Chondrocyte (in vitro differentiated cells): ENCODE data around the gene SHC3. TPM values are rescaled to one million over a fixed set of nuclear protein-coding genes. Genes with fewer than 3 reads are reported as not detected.

Experiments
- DNase-seq: peaks from one replicate; pipeline ENCODE4 v3.0.0; 2021; ENCODE audit warnings: mixed read lengths, low spot score
- H3K27ac Mint-ChIP-seq: one replicate; pipeline ENCODE4 v1.8.0; 2021; ENCODE audit warnings: mild to moderate bottlenecking, moderate library complexity, mixed read lengths; ENCODE audit not compliant: unreplicated experiment
- H3K27me3 Mint-ChIP-seq: 2 replicates; pipeline ENCODE4 v1.8.0; 2021; ENCODE audit warnings: low read depth, mixed read lengths
- H3K36me3 Mint-ChIP-seq: 2 replicates; pipeline ENCODE4 v1.8.0; 2021; ENCODE audit warnings: low read depth, mixed read lengths
- H3K4me1 Mint-ChIP-seq: 2 replicates; pipeline ENCODE4 v1.8.0; 2021; ENCODE audit warnings: low read depth, mild to moderate bottlenecking, mixed read lengths
- H3K4me3 Mint-ChIP-seq: one replicate; pipeline ENCODE4 v1.8.0; 2021; ENCODE audit warnings: mild to moderate bottlenecking, moderate library complexity, mixed read lengths; ENCODE audit not compliant: unreplicated experiment
- H3K9me3 Mint-ChIP-seq: 2 replicates; pipeline ENCODE4 v1.8.0; 2021; ENCODE audit warnings: low read depth, mixed read lengths
- CTCF ChIP-seq: fragments of 200-600 bp; sonication (generic); IDR thresholded peaks from 2 replicates; pipeline ENCODE4 v1.5.0; 2021; ENCODE audit warnings: antibody characterized with exemption, mild to moderate bottlenecking, moderate library complexity
- total RNA-seq: library from RNA; stranded (reverse); gene quantifications from 3 replicates; pipeline ENCODE4 v1.2.1, GENCODE V29; 2021

SHC3 gene
- total RNA-seq, 1 donor from 2014 or later = 0.30 TPM

- no peak overlapping the region for H3K27ac Mint-ChIP-seq
- TF ChIP-seq CTCF = no peak
- no peak for DNase-seq
- H3K4me3 Mint-ChIP-seq = no peak overlapping the region
- peaks cover 2% of the 10 kb centered on the region for H3K36me3 Mint-ChIP-seq
- H3K4me1 Mint-ChIP-seq = peaks cover 5% of the 10 kb centered on the region
- H3K9me3 Mint-ChIP-seq = peaks cover 5% of the 10 kb centered on the region
- peaks cover 12% of the 10 kb centered on the region for H3K27me3 Mint-ChIP-seq
Measured at GRCh38 chr9:88979021-88979420, 199.6 kb downstream of the SHC3 start.

GRCh38 chr9:88978034-88978433, 200.6 kb downstream of the SHC3 start:
- Mint-ChIP-seq H3K27me3 (peaks cover 12% of the 10 kb centered on the region), H3K4me3 (no peak overlapping the region), H3K4me1 (peaks cover 5% of the 10 kb centered on the region), H3K9me3 (peaks cover 5% of the 10 kb centered on the region), H3K36me3 (peaks cover 2% of the 10 kb centered on the region), H3K27ac (no peak overlapping the region)
- TF ChIP-seq CTCF = no peak
- DNase-seq = no peak

GRCh38 chr9:88976890-88977257, 201.7 kb downstream of the SHC3 start:
- Mint-ChIP-seq H3K4me1 (peaks cover 5% of the 10 kb centered on the region), H3K27ac (no peak overlapping the region), H3K27me3 (peaks cover 12% of the 10 kb centered on the region), H3K4me3 (no peak overlapping the region), H3K36me3 (no peaks in the 10 kb centered on the region), H3K9me3 (no peaks in the 10 kb centered on the region)
- no peak for DNase-seq
- no peak for TF ChIP-seq CTCF

GRCh38 chr9:88975966-88976889, 202.4 kb downstream of the SHC3 start:
- no peaks in the 10 kb centered on the region for H3K9me3 Mint-ChIP-seq
- no peak overlapping the region for H3K4me3 Mint-ChIP-seq
- H3K4me1 Mint-ChIP-seq = peaks cover 5% of the 10 kb centered on the region
- peaks cover 12% of the 10 kb centered on the region for H3K27me3 Mint-ChIP-seq
- no peak overlapping the region for H3K27ac Mint-ChIP-seq
- no peak for DNase-seq
- TF ChIP-seq CTCF = no peak
- H3K36me3 Mint-ChIP-seq = no peaks in the 10 kb centered on the region

GRCh38 chr9:88974641-88975040, 204.0 kb downstream of the SHC3 start:
- H3K27me3 Mint-ChIP-seq = peaks cover 17% of the 10 kb centered on the region
- no peak for DNase-seq
- no peaks in the 10 kb centered on the region for H3K4me1 Mint-ChIP-seq
- no peaks in the 10 kb centered on the region for H3K9me3 Mint-ChIP-seq
- no peak for TF ChIP-seq CTCF
- no peak overlapping the region for H3K4me3 Mint-ChIP-seq
- no peak overlapping the region for H3K27ac Mint-ChIP-seq
- H3K36me3 Mint-ChIP-seq = no peaks in the 10 kb centered on the region
